SK-N-SH treated with all-trans-retinoic acid at 6 μM for 48 hours (cell line): Measurements from ENCODE around the gene NGB.

ENCODE experiments used
- ARNTL ChIP-seq: fragments of 450-650 bp; formaldehyde crosslinking; IDR thresholded peaks from 2 replicates; pipeline ENCODE4 v1.5.0; 2020; ENCODE audit warnings: low read depth, mild to moderate bottlenecking, moderate library complexity, borderline replicate concordance
- CSDC2 ChIP-seq: fragments of 250-450 bp; sonication (Bioruptor Pico); IDR thresholded peaks from 2 replicates; pipeline ENCODE4 v1.5.0; 2020; ENCODE audit warnings: mild to moderate bottlenecking, moderate library complexity
- ESRRG ChIP-seq: fragments of 250-450 bp; sonication (Bioruptor Pico); IDR thresholded peaks from 2 replicates; pipeline ENCODE4 v1.6.1; 2021; ENCODE audit warnings: mild to moderate bottlenecking
- ISL1 ChIP-seq: fragments of 250-450 bp; sonication (Bioruptor Pico); IDR thresholded peaks from 2 replicates; pipeline ENCODE4 v2.1.2; 2022; ENCODE audit warnings: mild to moderate bottlenecking, moderate library complexity
- OSR1 ChIP-seq: fragments of 250-450 bp; sonication (Bioruptor Pico); IDR thresholded peaks from 2 replicates; pipeline ENCODE4 v1.8.0; 2022; ENCODE audit warnings: moderate library complexity, mild to moderate bottlenecking, inconsistent platforms
- PATZ1 ChIP-seq: fragments of 250-450 bp; sonication (Bioruptor Pico); IDR thresholded peaks from 2 replicates; pipeline ENCODE4 v1.8.0; 2020; ENCODE audit warnings: mild to moderate bottlenecking, moderate library complexity, borderline replicate concordance
- ZFP3 ChIP-seq: fragments of 250-450 bp; sonication (Bioruptor Pico); IDR thresholded peaks from 2 replicates; pipeline ENCODE4 v1.5.0; 2020; ENCODE audit warnings: mild to moderate bottlenecking, moderate library complexity
- ZNF8 ChIP-seq: fragments of 450-650 bp; formaldehyde crosslinking; IDR thresholded peaks from 2 replicates; pipeline ENCODE4 v1.5.0; 2020; ENCODE audit warnings: mild to moderate bottlenecking, moderate library complexity

- no peak for TF ChIP-seq PATZ1 (CRISPR knock-in tag)
- TF ChIP-seq ZFP3, result no peak
- TF ChIP-seq ESRRG (CRISPR knock-in tag), result no peak
- TF ChIP-seq ZNF8, result no peak
- TF ChIP-seq OSR1, result no peak
- TF ChIP-seq ARNTL, result no peak
- no peak for TF ChIP-seq CSDC2 (CRISPR knock-in tag)
- TF ChIP-seq ISL1, result no peak
Observed at GRCh38 chr14:77314539-77315457, 43.8 kb upstream of the NGB start.
